H9 (cell line): Measurements from ENCODE around the gene GPR137. TPM values are rescaled to one million over a fixed set of nuclear protein-coding genes. Genes with fewer than 3 reads are reported as not detected.
A peak's percentile ranks its signal among the peaks of the same experiment; 100 is the strongest.

Experiments
- DNase-seq: peaks from one replicate; pipeline ENCODE4 v3.0.0-alpha.2; 2017
- H2AFZ ChIP-seq: one replicate; pipeline ENCODE4 v1.6.1; 2013; ENCODE audit warnings: mild to moderate bottlenecking, low read length, control low read depth, moderate library complexity
- H2AK5ac ChIP-seq: 2 replicates; pipeline ENCODE4 v1.6.1; 2013; ENCODE audit warnings: low read length, control low read depth, mixed read lengths; ENCODE audit not compliant: insufficient read length
- H2BK120ac ChIP-seq: one replicate; pipeline ENCODE4 v1.6.1; 2013; ENCODE audit warnings: low read depth, mild to moderate bottlenecking, low read length, control low read depth, inconsistent platforms; ENCODE audit not compliant: poor library complexity, severe bottlenecking
- H2BK12ac ChIP-seq: 2 replicates; pipeline ENCODE4 v1.6.1; 2013; ENCODE audit warnings: low read length, control low read depth, mixed read lengths, low read depth; ENCODE audit not compliant: insufficient read length
- H2BK15ac ChIP-seq: 2 replicates; pipeline ENCODE4 v1.6.1; 2013; ENCODE audit warnings: low read depth, low read length, control low read depth
- H2BK20ac ChIP-seq: one replicate; pipeline ENCODE4 v1.6.1; 2013; ENCODE audit warnings: low read depth, mild to moderate bottlenecking, low read length, control low read depth, inconsistent platforms; ENCODE audit not compliant: poor library complexity, severe bottlenecking
- H2BK5ac ChIP-seq: 2 replicates; pipeline ENCODE4 v1.6.1; 2013; ENCODE audit warnings: low read length, control low read depth, mixed read lengths; ENCODE audit not compliant: insufficient read length
- H3K14ac ChIP-seq: 2 replicates; pipeline ENCODE4 v1.6.1; 2013; ENCODE audit warnings: low read length, control low read depth; ENCODE audit not compliant: insufficient read depth
- H3K18ac ChIP-seq: 2 replicates; pipeline ENCODE4 v1.6.1; 2013; ENCODE audit warnings: low read depth, mild to moderate bottlenecking, mixed read lengths, low read length, control low read depth; ENCODE audit not compliant: insufficient read length
- H3K23ac ChIP-seq: 2 replicates; pipeline ENCODE4 v1.6.1; 2013; ENCODE audit warnings: low read length, control low read depth, mixed read lengths, low read depth; ENCODE audit not compliant: insufficient read length
- H3K23me2 ChIP-seq: 2 replicates; pipeline ENCODE4 v1.6.1; 2013; ENCODE audit warnings: low read depth, mild to moderate bottlenecking, mixed read lengths, low read length, control low read depth; ENCODE audit not compliant: insufficient read length, poor library complexity, severe bottlenecking
- H3K27ac ChIP-seq: 2 replicates; pipeline ENCODE4 v1.5.1; 2013; ENCODE audit warnings: low read length, control low read depth, mixed read lengths, low read depth; ENCODE audit not compliant: insufficient read length
- H3K27me3 ChIP-seq: 2 replicates; pipeline ENCODE4 v1.6.1; 2013; ENCODE audit warnings: low read length, control low read depth, inconsistent platforms; ENCODE audit not compliant: insufficient read depth
- H3K4ac ChIP-seq: 2 replicates; pipeline ENCODE4 v1.6.1; 2013; ENCODE audit warnings: low read depth, mild to moderate bottlenecking, control low read depth, inconsistent platforms, low read length, moderate library complexity
- H3K4me1 ChIP-seq: 2 replicates; pipeline ENCODE4 v1.6.1; 2013; ENCODE audit warnings: low read length, control low read depth, inconsistent platforms; ENCODE audit not compliant: insufficient read depth
- H3K4me2 ChIP-seq: 2 replicates; pipeline ENCODE4 v1.6.1; 2013; ENCODE audit warnings: low read length, control low read depth, mixed read lengths; ENCODE audit not compliant: insufficient read length, insufficient read depth
- H3K56ac ChIP-seq: 2 replicates; pipeline ENCODE4 v1.6.1; 2013; ENCODE audit warnings: low read depth, mild to moderate bottlenecking, mixed read lengths, low read length, control low read depth; ENCODE audit not compliant: insufficient read length
- H3K79me1 ChIP-seq: 2 replicates; pipeline ENCODE4 v1.6.1; 2013; ENCODE audit warnings: low read depth, mild to moderate bottlenecking, moderate library complexity, low read length, control low read depth, inconsistent platforms; ENCODE audit not compliant: insufficient read depth, poor library complexity, severe bottlenecking
- H3K79me2 ChIP-seq: 2 replicates; pipeline ENCODE4 v1.6.1; 2013; ENCODE audit warnings: low read length, control low read depth, inconsistent platforms; ENCODE audit not compliant: insufficient read depth
- H3K9ac ChIP-seq: 2 replicates; pipeline ENCODE4 v1.6.1; 2013; ENCODE audit warnings: low read length, control low read depth, mixed read lengths; ENCODE audit not compliant: insufficient read length; ENCODE audit errors: extremely low read depth
- H3K9me3 ChIP-seq: one replicate; pipeline ENCODE4 v1.6.1; 2013; ENCODE audit warnings: low read depth, low read length, inconsistent platforms; ENCODE audit not compliant: control insufficient read depth
- H3T11ph ChIP-seq: one replicate; pipeline ENCODE4 v1.6.1; 2013; ENCODE audit warnings: mild to moderate bottlenecking, low read length, control low read depth, inconsistent platforms
- H4K20me1 ChIP-seq: one replicate; pipeline ENCODE4 v1.6.1; 2013; ENCODE audit not compliant: control insufficient read depth, insufficient read length, insufficient read depth
- H4K5ac ChIP-seq: 2 replicates; pipeline ENCODE4 v1.6.1; 2013; ENCODE audit warnings: low read depth, mild to moderate bottlenecking, mixed read lengths, low read length, control low read depth; ENCODE audit not compliant: insufficient read length
- H4K8ac ChIP-seq: replicated peaks from 2 replicates; pipeline ENCODE4 v1.6.1; 2013; ENCODE audit warnings: low read length, control low read depth, mixed read lengths, low read depth; ENCODE audit not compliant: insufficient read length
- H4K91ac ChIP-seq: 2 replicates; pipeline ENCODE4 v1.6.1; 2013; ENCODE audit warnings: low read depth, mild to moderate bottlenecking, moderate library complexity, mixed read lengths, low read length, control low read depth; ENCODE audit not compliant: insufficient read length
- H3K27ac Mint-ChIP-seq, 3 experiments: 2 replicates in 2 of 3; 3 replicates in 1 of 3; pipeline ENCODE4 v1.8.0; 2020 to 2021; ENCODE audit warnings: mixed read lengths in 3 of 3, mild to moderate bottlenecking in 1 of 3, moderate library complexity in 1 of 3
- H3K27me3 Mint-ChIP-seq: 2 replicates; pipeline ENCODE4 v1.8.0; 2021; ENCODE audit warnings: low read depth, mild to moderate bottlenecking, moderate library complexity, mixed read lengths
- H3K36me3 Mint-ChIP-seq, 3 experiments: 2 replicates in 2 of 3; 3 replicates in 1 of 3; pipeline ENCODE4 v1.8.0; 2020 to 2021; ENCODE audit warnings: low read depth in 3 of 3, mixed read lengths in 3 of 3; ENCODE audit not compliant: insufficient read depth in 1 of 3
- H3K4me1 Mint-ChIP-seq, 2 experiments: 2 replicates each; pipeline ENCODE4 v1.8.0; 2020; ENCODE audit warnings: mixed read lengths in 2 of 2
- H3K4me3 Mint-ChIP-seq, 2 experiments: 2 replicates in 1 of 2; 3 replicates in 1 of 2; pipeline ENCODE4 v1.8.0; 2020 to 2021; ENCODE audit warnings: mild to moderate bottlenecking in 2 of 2, mixed read lengths in 2 of 2, moderate library complexity in 1 of 2
- H3K9me3 Mint-ChIP-seq, 2 experiments: 2 replicates in 1 of 2; 3 replicates in 1 of 2; pipeline ENCODE4 v1.8.0; 2020; ENCODE audit warnings: mild to moderate bottlenecking in 2 of 2, mixed read lengths in 2 of 2, moderate library complexity in 1 of 2
- WGBS: extraction: QIAGEN DNeasy Blood & Tissue Kit; methylation state at CpG from one replicate; pipeline ENCODE4 v1.1.7; 2013; ENCODE audit warnings: missing lambda C conversion rate, low lambda C conversion rate, mixed read lengths; ENCODE audit not compliant: insufficient read length; ENCODE audit errors: extremely low coverage; 5-methylcytosine and 5-hydroxymethylcytosine counted together
- total RNA-seq: library from RNA; stranded (reverse); gene quantifications from 2 replicates; pipeline ENCODE4 v1.2.1, GENCODE V29; 2021
- TF ChIP-seq, protein P1 (sequence below): fragments of 200-600 bp; sonication (generic); conservative IDR thresholded peaks from 3 replicates; pipeline ENCODE4 v1.8.0; 2021; ENCODE audit warnings: antibody characterized with exemption, mild to moderate bottlenecking

Gene GPR137
- total RNA-seq, 1 experiment from 2014 or later: 39.6 TPM

DNA sequence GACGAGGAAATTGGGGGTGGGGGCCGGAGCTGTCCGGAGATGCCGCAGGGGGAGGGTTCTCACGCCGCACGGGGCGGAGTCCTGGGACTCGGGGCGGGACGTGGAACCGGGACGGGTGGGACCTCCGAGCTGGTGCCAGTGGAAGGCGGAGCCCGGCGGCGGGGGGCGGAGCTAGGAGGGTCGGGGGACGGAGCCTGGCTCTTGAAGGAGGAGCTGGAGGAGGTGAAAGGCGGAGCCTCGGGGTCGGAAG, 44.5 kb upstream of the GPR137 start:
- Histone ChIP-seq H4K20me1 (no peaks in the 10 kb centered on the region), H3K79me2 (peaks cover 8% of the 10 kb centered on the region; the same call in 1 of the 2 replicates), H3K4ac (no peak overlapping the region; the same call in 1 of the 2 replicates), H3K4me2 (no peak overlapping the region), H3K79me1 (no peaks in the 10 kb centered on the region), H2BK15ac (no peak overlapping the region), H2BK120ac (no peak overlapping the region), H3K14ac (peak overlapping the region; percentile 80), H2BK5ac (no peak overlapping the region), H2BK20ac (no peak overlapping the region), H2BK12ac (no peak overlapping the region), H3K4me1 (no peaks in the 10 kb centered on the region), H4K91ac (no peak overlapping the region), H3K23ac (no peak overlapping the region), H3K27ac (no peak overlapping the region), H4K8ac (no peak overlapping the region), H3K56ac (no peak overlapping the region), H3T11ph (no peak overlapping the region), H4K5ac (no peak overlapping the region), H3K18ac (peak overlapping the region; percentile 80), H3K9me3 (no peaks in the 10 kb centered on the region), H2AK5ac (no peak overlapping the region), H3K9ac (peak overlapping the region; percentile 38), H2AFZ (no peak overlapping the region), H3K23me2 (peaks cover 16% of the 10 kb centered on the region), H3K27me3 (no peaks in the 10 kb centered on the region)
- DNase-seq: peak; percentile 99
- no CpG with 5 or more reads among the region's 24 CpGs for WGBS
- TF ChIP-seq, protein P1, sequence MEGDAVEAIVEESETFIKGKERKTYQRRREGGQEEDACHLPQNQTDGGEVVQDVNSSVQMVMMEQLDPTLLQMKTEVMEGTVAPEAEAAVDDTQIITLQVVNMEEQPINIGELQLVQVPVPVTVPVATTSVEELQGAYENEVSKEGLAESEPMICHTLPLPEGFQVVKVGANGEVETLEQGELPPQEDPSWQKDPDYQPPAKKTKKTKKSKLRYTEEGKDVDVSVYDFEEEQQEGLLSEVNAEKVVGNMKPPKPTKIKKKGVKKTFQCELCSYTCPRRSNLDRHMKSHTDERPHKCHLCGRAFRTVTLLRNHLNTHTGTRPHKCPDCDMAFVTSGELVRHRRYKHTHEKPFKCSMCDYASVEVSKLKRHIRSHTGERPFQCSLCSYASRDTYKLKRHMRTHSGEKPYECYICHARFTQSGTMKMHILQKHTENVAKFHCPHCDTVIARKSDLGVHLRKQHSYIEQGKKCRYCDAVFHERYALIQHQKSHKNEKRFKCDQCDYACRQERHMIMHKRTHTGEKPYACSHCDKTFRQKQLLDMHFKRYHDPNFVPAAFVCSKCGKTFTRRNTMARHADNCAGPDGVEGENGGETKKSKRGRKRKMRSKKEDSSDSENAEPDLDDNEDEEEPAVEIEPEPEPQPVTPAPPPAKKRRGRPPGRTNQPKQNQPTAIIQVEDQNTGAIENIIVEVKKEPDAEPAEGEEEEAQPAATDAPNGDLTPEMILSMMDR: no peak
- H3K9me3 Mint-ChIP-seq: no peaks in the 10 kb centered on the region
- H3K4me3 Mint-ChIP-seq: peak overlapping the region; percentile 85 to 93
- H3K27me3 Mint-ChIP-seq: no peaks in the 10 kb centered on the region
- H3K36me3 Mint-ChIP-seq: peaks cover 13 to 45% (median 26%) of the 10 kb centered on the region in 3 experiments
- peak overlapping the region; percentile 84 to 99 (median 93); a peak in 6 of 7 replicates for H3K27ac Mint-ChIP-seq
- peaks cover 22 to 28% of the 10 kb centered on the region in 2 experiments for H3K4me1 Mint-ChIP-seq
